ENCODE results near the gene AP1B1.

AP1B1 gene

GRCh38 chr22:29331658-29332300, 56.6 kb downstream of the AP1B1 start:
- peak; percentile 50 for DNase-seq (ENCODE audit: low spot score)

DNA sequence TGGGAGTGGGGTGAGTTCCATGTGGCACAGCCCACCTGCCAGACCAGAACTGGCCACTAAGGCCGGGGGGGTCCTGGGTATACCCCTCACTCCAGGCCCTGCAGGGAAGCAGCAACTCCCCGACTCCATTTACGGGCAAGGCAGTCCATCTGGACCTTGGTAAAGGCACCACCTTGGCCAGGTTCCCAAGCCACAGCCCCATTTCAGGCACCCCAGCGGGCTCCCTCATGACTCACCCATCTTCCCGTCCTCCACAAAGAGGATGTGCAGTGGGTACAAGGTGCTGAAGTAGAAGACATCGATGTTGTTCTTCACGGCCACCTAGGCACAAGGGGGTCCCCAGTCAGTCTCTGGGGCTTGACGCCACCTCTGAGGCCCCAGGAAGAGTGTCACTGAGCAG, 57.2 kb downstream of the AP1B1 start:
- no peak for DNase-seq (ENCODE audit: low spot score)

- DNase-seq (ENCODE audit: low spot score), result no peak
Measured at GRCh38 chr22:29330753-29331152, 57.6 kb downstream of the AP1B1 start.

DNA sequence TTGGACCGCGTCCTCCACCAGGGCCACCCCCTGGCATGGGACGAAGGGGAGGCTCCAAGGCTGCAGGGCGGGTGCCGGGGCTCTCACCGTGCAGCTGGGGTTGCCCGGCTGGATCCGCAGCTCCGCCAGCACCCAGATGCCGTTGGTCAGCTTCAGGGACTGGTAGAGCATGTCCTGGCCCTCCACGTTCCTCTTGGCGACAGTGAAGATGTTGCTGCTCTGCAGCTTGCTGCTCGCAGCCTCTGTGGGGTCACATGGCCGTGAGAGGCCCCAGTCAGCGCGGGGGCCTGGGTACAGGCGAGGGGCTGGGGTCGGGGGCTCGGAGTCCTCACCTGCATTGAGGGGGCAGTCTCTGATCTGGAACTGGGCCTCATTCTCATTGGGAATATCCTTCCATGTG, 58.1 kb downstream of the AP1B1 start:
- no peak for DNase-seq (ENCODE audit: low spot score)

DNA sequence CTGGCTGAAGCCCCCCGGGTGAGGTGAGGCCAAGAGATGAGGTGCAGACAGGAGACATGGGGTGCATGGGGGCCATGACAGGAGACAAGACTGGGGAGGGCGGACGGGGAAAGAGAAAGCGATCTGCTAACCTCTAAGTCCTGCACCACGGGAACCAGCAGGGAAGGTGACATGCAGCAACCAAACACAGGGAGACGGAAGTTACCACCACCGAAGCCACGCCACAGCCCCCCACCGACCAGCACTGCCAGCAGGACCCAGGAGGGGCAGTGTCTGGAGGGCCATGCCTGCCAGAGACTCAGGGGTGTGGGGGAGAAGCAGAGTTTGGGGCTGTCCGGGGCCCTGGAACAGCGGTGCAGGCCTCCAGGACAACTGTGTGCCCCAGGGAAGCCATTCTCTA, 58.8 kb downstream of the AP1B1 start:
- DNase-seq (ENCODE audit: low spot score), result no peak

DNA sequence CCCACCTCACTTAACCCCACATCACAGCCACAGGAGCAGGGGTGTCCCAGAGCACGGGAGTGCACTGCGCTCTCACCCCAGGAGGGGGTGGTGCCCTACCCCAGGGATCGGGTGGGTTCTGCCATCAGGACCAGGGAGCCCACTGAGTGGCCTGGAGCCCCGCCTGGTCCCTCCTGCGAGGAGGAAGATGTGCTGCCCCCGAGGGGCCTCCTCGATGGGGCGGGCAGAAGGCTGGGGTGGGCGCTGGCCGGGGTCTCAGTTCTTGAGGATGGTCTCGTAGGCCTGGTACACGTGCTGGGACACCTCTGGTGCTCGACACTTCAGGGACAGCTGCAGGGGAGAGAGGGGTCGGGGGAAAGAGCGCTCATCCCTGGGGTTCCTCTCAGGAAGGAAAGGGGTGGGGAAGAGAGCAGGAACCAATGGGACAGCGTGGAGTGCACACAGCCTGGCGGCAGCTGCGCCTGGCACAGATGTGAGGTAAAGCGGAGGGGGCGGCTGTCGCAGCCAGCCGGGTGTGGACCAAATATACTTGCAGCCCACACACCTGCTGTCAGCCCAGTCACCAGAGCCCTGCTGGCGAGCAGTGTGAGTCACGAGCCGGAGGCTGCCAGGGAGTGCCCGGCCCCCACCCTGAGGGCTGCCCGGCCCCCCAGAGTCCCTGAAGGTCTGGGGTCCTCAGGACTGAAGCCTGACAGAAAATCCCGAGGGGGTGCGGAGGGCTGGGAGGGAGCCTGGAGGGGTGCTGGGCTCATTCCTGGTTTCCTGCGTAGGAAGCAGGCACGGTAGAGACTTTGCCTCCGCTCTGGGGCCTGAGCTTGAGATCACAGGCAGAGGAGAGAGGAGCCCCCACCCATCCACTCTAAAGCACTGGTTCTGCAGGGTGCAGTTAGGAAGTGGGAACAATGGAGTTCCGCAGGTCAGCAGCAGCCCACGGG, 59.5 kb downstream of the AP1B1 start:
- no peak for DNase-seq (ENCODE audit: low spot score)

- DNase-seq (ENCODE audit: low spot score), result no peak
Measured at GRCh38 chr22:29328055-29328454, 60.3 kb downstream of the AP1B1 start.

DNA sequence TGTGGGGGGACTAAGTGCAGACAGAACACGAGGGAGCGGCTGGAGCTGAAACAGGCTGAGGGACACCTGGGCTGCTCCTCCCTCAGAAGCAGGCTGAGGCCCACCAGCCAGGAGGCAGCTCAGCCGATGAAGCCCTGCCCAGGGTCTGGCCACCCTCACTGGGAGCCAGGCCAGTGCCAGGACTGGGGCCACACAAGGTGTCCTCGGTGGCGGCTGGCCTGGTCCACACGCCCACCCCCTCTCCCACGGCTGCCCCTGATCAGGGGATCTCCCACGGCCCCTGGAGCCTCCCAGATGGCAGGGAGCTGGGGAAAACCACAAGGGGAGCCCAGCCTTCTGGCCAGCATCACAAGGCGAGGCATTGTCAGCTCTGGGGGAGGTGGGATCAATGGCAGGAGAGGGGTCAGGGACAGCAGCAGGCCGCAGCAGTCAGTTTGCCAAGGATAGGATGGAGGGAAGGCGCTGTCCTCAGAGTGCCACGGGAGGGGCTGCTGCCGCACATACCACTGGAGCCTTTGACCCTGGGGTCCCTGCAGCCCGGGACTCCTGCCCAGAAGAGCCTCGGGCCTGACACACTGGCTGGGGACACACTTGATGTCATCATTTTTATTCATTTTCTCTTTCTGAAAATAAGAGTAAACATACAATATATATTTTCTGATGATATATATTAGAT, 61.1 kb downstream of the AP1B1 start:
- no peak for DNase-seq (ENCODE audit: low spot score)

- DNase-seq (ENCODE audit: low spot score), result no peak
Measured at GRCh38 chr22:29326481-29326880, 61.9 kb downstream of the AP1B1 start.

DNA sequence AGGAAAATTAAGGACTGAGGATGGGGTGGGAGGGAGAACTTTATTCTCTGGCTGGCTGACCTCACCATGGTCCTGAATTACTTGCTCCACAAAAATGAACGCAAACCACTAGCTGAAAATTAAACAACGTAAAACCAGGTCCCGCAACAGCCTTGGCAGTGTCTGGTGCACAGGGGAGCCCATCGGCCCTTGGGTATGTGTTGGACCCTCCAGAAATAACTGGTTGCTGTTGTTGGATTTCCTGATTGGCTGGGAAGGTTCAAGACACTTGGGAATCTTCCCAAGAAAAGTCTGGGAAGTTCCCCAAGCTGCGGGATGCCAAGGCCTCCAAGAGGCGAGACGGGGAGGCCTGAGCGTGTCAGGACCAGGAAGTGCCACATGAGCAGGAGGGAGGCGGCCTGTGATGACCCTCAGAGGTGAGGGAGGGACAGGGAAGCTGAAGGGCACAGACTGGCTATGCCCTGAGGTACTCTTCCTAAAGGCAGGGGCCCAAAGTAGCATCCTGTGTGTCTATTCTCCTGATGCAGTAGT, 62.5 kb downstream of the AP1B1 start:
- DNase-seq (ENCODE audit: low spot score), result no peak

GRCh38 chr22:29325356-29325755, 63.0 kb downstream of the AP1B1 start:
- DNase-seq (ENCODE audit: low spot score), result no peak

GRCh38 chr22:29323641-29324040, 64.7 kb downstream of the AP1B1 start:
- no peak for DNase-seq (ENCODE audit: low spot score)

DNA sequence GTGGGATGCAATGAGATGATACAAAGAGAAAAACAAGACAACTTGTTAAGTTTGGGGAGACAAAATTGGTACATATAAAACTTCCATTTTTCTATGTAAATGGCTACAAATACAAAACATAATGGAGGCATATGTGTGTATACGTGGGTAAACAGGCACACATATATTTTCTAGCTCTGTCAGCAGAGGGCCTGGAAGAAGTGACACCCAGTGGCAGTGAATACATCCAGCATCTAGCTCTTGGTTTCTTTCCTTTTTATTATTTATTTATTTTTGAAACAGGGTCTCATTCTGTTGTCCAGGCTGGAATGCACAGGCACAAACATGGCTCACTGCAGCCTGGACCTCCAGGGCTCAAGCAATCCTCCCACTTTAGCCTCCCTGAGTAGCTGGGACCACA, 67.8 kb downstream of the AP1B1 start:
- peak; percentile 50 for DNase-seq (ENCODE audit: low spot score)

- no peak for DNase-seq (ENCODE audit: low spot score)
Measured at GRCh38 chr22:29319072-29319471, 69.3 kb downstream of the AP1B1 start.

GRCh38 chr22:29317827-29318454, 70.4 kb downstream of the AP1B1 start:
- DNase-seq (ENCODE audit: low spot score), result no peak

GRCh38 chr22:29316141-29316828, 72.1 kb downstream of the AP1B1 start:
- no peak for DNase-seq (ENCODE audit: low spot score)

DNA sequence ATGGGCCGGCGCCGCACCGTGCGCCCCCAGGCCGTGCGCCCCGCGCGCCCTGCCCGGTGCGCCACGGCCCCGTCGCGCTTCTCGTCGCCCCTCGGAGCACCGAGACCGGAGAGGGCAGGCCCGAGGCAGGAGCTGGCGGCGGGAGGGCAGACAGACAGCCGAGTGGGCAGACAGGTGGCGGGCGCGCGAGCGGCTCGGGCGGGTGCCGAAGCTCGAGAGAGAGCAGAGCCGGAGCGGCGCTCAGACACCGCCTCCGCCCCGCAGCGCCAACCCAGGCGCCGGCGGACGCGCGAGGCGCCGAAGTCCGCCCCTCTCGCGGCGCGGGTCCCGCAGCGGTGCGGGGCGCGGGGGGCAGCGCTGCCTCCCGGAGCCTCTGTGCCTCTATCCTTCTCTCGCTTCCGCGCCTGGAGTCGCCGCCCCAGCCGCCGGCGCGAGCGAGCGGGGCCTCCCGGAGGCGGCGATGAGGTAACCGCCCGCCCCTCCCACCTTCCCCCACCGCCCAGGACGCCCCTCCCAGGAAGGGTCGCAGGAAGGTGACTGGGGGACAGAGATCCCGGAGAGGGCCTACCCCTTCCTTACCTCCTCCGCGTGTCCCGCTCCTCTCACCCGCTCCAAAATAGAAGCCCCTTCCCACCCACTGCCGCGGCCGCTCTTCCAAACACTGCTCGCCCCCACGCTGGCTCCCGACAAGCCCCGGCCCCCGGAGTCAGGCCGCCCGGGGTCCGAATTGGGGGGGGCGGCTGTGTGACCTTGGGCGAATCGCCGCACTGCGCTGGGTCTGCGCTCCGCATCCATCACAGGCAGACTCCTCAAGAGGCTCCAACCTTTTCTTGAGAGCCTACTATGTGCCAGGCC, 72.9 kb downstream of the AP1B1 start, which contains the start of gene RASL10A:
RASL10A (minus strand) TSS at position 412 of the 855 bp plus-strand sequence. CDS start 451 bp downstream, outside the sequence.
- DNase-seq (ENCODE audit: low spot score), result no peak

DNA sequence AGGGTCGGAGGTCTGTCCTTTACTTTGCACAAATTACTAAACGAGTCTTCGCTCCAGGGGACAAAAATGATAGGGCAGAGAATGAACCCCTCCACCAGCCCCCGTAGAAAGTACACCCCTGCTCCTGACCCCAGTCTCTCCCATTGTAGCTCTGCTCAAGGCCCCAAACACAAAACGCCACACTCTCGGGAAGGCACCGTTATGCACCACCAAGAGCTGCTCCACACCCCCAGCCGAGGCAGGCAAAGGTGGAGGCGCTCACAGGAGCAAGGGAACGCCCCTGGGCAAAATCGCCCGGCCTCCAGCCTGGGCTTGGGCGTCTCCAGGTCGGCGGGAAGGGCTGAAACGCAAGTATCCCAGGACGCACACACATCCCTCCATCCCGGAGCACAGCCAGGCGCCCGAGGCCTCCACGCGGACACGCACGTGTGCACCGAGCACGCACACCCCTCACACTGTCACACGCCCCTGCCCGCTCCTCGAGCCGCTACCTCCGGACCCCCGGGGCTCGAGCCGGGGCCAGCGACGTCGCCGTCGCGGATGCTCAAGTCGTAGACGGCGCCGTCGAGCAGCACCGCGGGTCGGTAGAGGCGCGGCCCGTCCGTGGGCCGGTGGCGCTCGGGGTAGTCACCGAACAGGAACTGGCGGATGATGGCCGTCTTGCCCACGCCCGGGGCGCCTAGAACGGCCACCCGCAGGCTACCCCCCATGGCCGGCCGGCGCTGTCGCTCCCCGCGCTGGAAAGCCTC, 73.7 kb downstream of the AP1B1 start:
- DNase-seq (ENCODE audit: low spot score), result no peak

- DNase-seq (ENCODE audit: low spot score), result no peak
Measured at GRCh38 chr22:29313576-29314466, 74.5 kb downstream of the AP1B1 start.

All from cerebellar cortex (tissue), 1 donor.